ENCODE data around the gene CD302. TPM values are rescaled to one million over a fixed set of nuclear protein-coding genes. Genes with fewer than 3 reads are reported as not detected.
"Not testable (repeated sequence)": the region's sequence is repeated elsewhere in the genome, so short reads cannot be mapped to it uniquely, and the experiment has no call there.

Gene CD302
- total RNA-seq, 3 donors from 2014 or later = 0.43 to 0.63 (median 0.58) TPM

DNA sequence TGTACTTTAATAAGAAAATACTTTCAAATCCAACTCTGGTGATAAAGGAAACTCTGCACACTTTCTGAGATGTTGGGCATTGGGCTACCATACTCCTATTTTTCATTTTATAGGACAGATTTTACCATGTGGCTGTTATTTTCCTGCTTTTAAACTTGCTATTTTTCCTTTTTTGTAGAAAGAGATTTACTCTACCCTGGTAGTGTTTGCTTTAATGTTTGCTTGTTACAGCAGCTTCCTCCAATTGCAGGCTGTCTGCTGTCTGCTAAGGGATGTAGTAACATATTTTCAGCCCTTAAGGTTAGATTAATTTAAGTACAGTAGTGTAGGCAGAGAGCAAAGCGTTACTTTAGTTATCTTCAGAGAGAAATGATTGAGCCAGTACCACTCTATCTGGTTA lies 47.1 kb downstream of the CD302 start:
- ATAC-seq (no peak), DNase-seq (no peak)
- H3K4me1 Mint-ChIP-seq (ENCODE audit: low read depth) = peaks cover 18% of the 10 kb centered on the region
- H3K4me3 Mint-ChIP-seq = no peak overlapping the region
- H3K9me3 Mint-ChIP-seq = no peaks in the 10 kb centered on the region
- peaks cover 37% of the 10 kb centered on the region for H3K36me3 Mint-ChIP-seq (ENCODE audit: insufficient read depth)
- H3K27me3 Mint-ChIP-seq (ENCODE audit: low read depth) = no peaks in the 10 kb centered on the region

DNA sequence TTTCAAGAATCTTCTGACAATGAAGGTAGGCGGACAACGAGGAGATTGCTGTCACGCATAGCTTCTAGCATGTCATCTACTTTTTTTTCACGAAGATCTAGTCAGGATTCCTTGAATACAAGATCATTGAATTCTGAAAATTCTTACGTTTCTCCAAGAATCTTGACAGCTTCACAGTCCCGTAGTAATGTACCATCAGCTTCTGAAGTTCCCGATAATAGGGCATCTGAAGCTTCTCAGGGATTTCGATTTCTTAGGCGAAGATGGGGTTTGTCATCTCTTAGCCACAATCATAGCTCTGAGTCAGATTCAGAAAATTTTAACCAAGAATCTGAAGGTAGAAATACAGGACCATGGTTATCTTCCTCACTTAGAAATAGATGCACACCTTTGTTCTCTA lies 49.9 kb downstream of the CD302 start:
- Mint-ChIP-seq H3K36me3 (ENCODE audit: insufficient read depth) (peaks cover 53% of the 10 kb centered on the region), H3K4me3 (no peak overlapping the region), H3K27me3 (ENCODE audit: low read depth) (no peaks in the 10 kb centered on the region), H3K4me1 (ENCODE audit: low read depth) (peaks cover 18% of the 10 kb centered on the region), H3K9me3 (no peaks in the 10 kb centered on the region)
- ATAC-seq = no peak
- DNase-seq = no peak

DNA sequence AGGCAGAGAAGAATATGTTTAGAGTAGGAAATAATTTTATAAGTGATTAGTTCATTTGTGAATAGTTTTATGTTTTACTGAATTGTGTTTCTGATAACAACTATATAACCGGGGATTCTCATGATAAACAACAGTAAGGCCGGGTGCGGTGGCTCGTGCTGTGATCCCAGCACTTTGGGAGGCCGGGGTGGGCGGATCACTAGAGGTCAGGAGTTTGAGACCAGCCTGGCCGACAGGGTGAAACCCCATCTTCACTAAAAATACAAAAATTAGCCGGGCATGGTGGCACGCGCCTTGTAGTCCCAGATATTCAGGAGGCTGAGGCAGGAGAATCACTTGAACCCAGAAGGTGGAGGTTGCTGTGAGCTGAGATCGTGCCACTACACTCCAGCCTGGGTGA lies 52.8 kb downstream of the CD302 start:
- not testable (repeated sequence) for H3K4me3 Mint-ChIP-seq; H3K9me3 Mint-ChIP-seq; H3K4me1 Mint-ChIP-seq (ENCODE audit: low read depth); H3K27me3 Mint-ChIP-seq (ENCODE audit: low read depth); ATAC-seq; DNase-seq
- peaks cover 44% of the 10 kb centered on the region for H3K36me3 Mint-ChIP-seq (ENCODE audit: insufficient read depth)

- ATAC-seq = no peak
- H3K36me3 Mint-ChIP-seq (ENCODE audit: insufficient read depth) = peaks cover 48% of the 10 kb centered on the region
- DNase-seq = no peak
- H3K4me3 Mint-ChIP-seq = no peak overlapping the region
- H3K4me1 Mint-ChIP-seq (ENCODE audit: low read depth) = peaks cover 8% of the 10 kb centered on the region
- no peaks in the 10 kb centered on the region for H3K27me3 Mint-ChIP-seq (ENCODE audit: low read depth)
- no peaks in the 10 kb centered on the region for H3K9me3 Mint-ChIP-seq
Observed at GRCh38 chr2:159744363-159744762, 53.6 kb downstream of the CD302 start.

DNA sequence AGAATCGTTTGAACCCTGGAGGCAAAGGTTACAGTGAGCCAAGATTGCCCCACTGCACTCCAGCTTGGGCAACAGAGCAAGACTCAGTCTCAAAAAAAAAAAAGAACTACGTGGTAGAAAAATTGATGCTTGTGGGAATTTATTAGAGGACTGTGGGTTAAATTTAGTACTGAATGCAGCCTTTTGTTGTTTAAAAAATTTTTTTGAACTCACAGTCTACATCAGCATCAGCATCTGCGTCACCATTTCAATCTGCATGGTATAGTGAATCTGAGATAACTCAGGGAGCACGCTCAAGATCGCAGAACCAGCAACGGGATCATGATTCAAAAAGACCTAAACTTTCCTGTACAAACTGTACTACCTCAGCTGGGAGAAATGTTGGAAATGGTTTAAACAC lies 55.2 kb downstream of the CD302 start:
- no peak for ATAC-seq
- Mint-ChIP-seq H3K9me3 (no peaks in the 10 kb centered on the region), H3K4me3 (no peak overlapping the region), H3K4me1 (ENCODE audit: low read depth) (peaks cover 11% of the 10 kb centered on the region), H3K36me3 (ENCODE audit: insufficient read depth) (peaks cover 41% of the 10 kb centered on the region), H3K27me3 (ENCODE audit: low read depth) (no peaks in the 10 kb centered on the region)
- no peak for DNase-seq

DNA sequence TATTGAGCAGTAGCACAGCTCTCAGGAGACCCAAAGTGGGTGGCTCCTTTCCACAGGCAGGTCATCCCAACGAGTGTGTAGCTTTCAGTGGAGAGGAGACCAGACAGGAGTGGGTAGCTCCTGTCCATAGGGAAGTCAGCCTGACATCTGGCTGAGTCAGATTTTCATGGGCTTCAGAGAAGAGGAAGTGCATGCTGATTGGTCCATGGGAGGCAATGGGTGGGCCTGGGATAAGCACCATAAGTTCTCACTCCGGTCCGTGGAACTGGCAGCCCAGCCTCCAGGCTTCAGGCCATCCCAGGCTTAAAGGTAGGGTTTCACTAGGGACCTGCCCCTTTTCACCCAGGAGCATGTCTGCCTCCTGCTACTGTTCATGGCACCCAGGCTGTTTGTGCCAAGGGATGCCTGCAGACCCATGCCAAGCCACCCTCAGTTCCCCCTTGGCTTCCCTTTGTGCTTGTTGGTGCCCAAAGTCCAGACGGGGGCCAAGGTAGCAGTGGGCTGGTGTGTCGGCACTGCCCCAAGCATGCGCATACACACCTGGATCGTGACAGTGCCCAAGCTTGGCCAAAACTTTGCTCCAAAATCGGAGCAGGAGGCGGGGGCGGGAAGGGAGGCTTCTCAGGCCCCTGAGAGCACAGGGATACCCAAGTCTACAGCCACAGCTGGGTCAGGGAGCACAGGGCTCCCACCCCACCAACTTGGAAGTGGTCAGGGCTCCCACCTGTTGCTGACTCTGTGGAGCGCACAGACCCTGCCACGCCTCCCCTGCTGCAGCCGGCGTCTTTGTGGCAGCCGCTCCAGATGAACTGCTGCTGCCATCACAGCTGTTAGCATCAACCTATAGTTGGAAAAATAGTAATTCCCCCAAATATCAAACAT lies 59.3 kb downstream of the CD302 start:
- no peak for ATAC-seq
- H3K4me3 Mint-ChIP-seq = no peak overlapping the region

GRCh38 chr2:159737917-159738296 lies 60.1 kb downstream of the CD302 start:
- H3K4me3 Mint-ChIP-seq = no peak overlapping the region
- H3K4me1 Mint-ChIP-seq (ENCODE audit: low read depth) = peaks cover 37% of the 10 kb centered on the region
- H3K9me3 Mint-ChIP-seq = no peaks in the 10 kb centered on the region
- ATAC-seq (no peak), DNase-seq (no peak)
- H3K36me3 Mint-ChIP-seq (ENCODE audit: insufficient read depth) = peaks cover 37% of the 10 kb centered on the region
- H3K27me3 Mint-ChIP-seq (ENCODE audit: low read depth) = no peaks in the 10 kb centered on the region

More for the DNA sequence above, 59.3 kb downstream of the CD302 start:
- Mint-ChIP-seq H3K27me3 (ENCODE audit: low read depth) (no peaks in the 10 kb centered on the region), H3K36me3 (ENCODE audit: insufficient read depth) (peaks cover 41% of the 10 kb centered on the region), H3K4me1 (ENCODE audit: low read depth) (peaks cover 34% of the 10 kb centered on the region), H3K9me3 (no peaks in the 10 kb centered on the region)
- no peak for DNase-seq

DNA sequence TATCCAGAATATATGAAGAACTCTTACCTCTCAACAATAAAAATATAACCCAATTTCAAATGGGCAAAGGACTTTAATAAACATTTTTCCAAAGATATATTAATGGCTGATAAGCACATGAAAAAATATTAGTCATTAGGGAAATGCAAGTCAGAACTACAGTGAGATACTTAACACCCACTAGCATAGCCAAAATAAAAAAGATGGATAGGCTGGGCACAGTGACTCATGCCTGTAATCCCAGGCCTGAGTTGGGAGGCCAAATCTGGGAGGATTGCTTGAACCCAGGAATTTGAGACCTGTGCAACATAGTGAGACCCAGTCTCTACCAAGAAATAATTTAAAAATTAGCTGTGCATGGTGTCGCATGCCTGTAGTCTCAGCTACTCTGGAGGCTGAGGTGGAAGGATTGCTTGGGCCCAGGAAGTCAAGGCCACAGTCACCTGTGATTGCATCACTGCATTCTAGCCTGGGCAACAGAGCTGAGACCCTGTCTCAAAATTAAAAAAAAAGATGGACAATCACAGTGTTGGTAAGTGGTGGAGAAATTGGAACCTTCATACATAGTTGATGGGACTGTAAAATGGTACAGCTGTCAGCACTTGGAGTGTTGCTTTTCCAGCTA lies 60.6 kb downstream of the CD302 start:
- Mint-ChIP-seq H3K4me1 (ENCODE audit: low read depth) (peaks cover 40% of the 10 kb centered on the region), H3K4me3 (no peak overlapping the region)
- no peak for ATAC-seq

GRCh38 chr2:159736048-159736447 lies 62.0 kb downstream of the CD302 start:
- H3K4me1 Mint-ChIP-seq (ENCODE audit: low read depth) = peaks cover 40% of the 10 kb centered on the region
- H3K9me3 Mint-ChIP-seq = no peaks in the 10 kb centered on the region
- DNase-seq (no peak), ATAC-seq (peak in 1 of 2 donors; percentile 23)
- no peaks in the 10 kb centered on the region for H3K27me3 Mint-ChIP-seq (ENCODE audit: low read depth)
- peaks cover 34% of the 10 kb centered on the region for H3K36me3 Mint-ChIP-seq (ENCODE audit: insufficient read depth)
- no peak overlapping the region for H3K4me3 Mint-ChIP-seq

More for the DNA sequence above, 60.6 kb downstream of the CD302 start:
- no peaks in the 10 kb centered on the region for H3K9me3 Mint-ChIP-seq
- H3K36me3 Mint-ChIP-seq (ENCODE audit: insufficient read depth) = peaks cover 36% of the 10 kb centered on the region
- no peaks in the 10 kb centered on the region for H3K27me3 Mint-ChIP-seq (ENCODE audit: low read depth)
- DNase-seq = no peak

DNA sequence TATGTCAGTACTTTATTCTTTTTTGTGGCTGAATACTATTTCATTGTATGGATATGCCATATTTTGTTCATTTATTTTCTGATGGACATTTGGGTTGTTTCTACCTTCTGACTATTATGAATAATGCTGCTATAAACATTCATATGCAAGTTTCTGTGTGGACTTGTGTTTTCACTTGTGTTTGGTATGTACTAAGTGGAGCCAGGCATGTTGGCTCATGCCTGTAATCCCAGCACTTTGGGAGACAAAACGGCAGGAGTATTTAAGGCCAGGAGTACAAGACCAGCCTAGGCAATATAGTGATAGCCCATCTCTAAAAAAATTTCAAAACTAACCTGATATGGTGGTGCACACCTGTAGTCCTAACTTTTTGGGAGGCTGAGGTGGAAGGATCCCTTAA lies 62.4 kb downstream of the CD302 start:
- Mint-ChIP-seq H3K9me3 (no peaks in the 10 kb centered on the region), H3K4me1 (ENCODE audit: low read depth) (peaks cover 40% of the 10 kb centered on the region), H3K4me3 (no peak overlapping the region), H3K36me3 (ENCODE audit: insufficient read depth) (peaks cover 37% of the 10 kb centered on the region), H3K27me3 (ENCODE audit: low read depth) (no peaks in the 10 kb centered on the region)
- DNase-seq (no peak), ATAC-seq (no peak)

DNA sequence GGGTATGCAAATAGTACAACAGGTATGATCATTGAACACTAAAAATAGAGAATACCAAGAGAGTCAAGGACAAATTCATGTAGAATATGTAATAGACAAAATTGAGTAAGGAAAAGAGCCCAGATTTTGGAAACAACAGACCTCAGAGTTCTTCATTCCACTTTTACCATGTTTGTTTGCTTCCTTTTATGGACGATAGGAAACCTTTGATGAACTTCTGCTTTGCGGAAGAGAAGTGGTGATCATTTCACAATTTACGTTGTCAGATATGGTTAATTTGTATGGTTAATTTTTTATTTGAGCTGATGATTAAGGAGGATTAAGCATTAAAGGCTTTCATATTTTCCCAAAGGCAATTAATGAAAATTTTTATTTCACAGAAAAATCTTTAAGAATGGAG lies 69.4 kb downstream of the CD302 start:
- ATAC-seq = no peak
- H3K4me1 Mint-ChIP-seq (ENCODE audit: low read depth) = peaks cover 44% of the 10 kb centered on the region
- no peak for DNase-seq
- H3K9me3 Mint-ChIP-seq = no peaks in the 10 kb centered on the region
- H3K27me3 Mint-ChIP-seq (ENCODE audit: low read depth) = no peaks in the 10 kb centered on the region
- peaks cover 35% of the 10 kb centered on the region for H3K36me3 Mint-ChIP-seq (ENCODE audit: insufficient read depth)
- no peak overlapping the region for H3K4me3 Mint-ChIP-seq

DNA sequence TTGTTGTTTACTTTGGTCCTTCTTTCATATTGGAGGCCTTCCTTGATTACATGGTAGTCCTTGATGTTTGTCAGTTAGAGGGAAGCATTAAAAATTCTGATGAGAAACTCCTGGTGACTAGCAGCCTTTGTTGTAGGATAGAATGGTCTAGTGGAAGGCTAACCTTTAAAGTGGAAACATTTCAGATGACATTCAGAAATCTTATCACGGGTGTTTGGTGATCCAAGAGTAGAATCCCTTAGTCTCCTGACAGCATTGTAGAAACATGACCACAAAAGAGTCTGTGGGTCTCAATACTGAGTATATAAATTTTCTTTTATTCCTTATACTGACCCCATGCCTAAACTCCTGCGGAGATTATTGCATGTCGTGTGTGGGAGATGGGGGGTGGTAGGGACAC lies 72.3 kb downstream of the CD302 start:
- peaks cover 32% of the 10 kb centered on the region for H3K36me3 Mint-ChIP-seq (ENCODE audit: insufficient read depth)
- ATAC-seq = no peak

GRCh38 chr2:159724795-159725572 lies 73.0 kb downstream of the CD302 start:
- Mint-ChIP-seq H3K36me3 (ENCODE audit: insufficient read depth) (peaks cover 34% of the 10 kb centered on the region), H3K4me1 (ENCODE audit: low read depth) (peaks cover 74% of the 10 kb centered on the region)
- H3K27me3 Mint-ChIP-seq (ENCODE audit: low read depth); DNase-seq; H3K9me3 Mint-ChIP-seq; ATAC-seq; H3K4me3 Mint-ChIP-seq: not testable (repeated sequence)

More for the DNA sequence above, 72.3 kb downstream of the CD302 start:
- no peak overlapping the region for H3K4me3 Mint-ChIP-seq
- H3K4me1 Mint-ChIP-seq (ENCODE audit: low read depth) = peaks cover 67% of the 10 kb centered on the region
- H3K27me3 Mint-ChIP-seq (ENCODE audit: low read depth) = no peaks in the 10 kb centered on the region
- DNase-seq = no peak
- no peaks in the 10 kb centered on the region for H3K9me3 Mint-ChIP-seq

- ATAC-seq = no peak
- Mint-ChIP-seq H3K4me3 (no peak overlapping the region), H3K36me3 (ENCODE audit: insufficient read depth) (peaks cover 38% of the 10 kb centered on the region), H3K27me3 (ENCODE audit: low read depth) (no peaks in the 10 kb centered on the region), H3K9me3 (no peaks in the 10 kb centered on the region), H3K4me1 (ENCODE audit: low read depth) (peaks cover 84% of the 10 kb centered on the region)
- DNase-seq = no peak
Observed at GRCh38 chr2:159722580-159722979, 75.4 kb downstream of the CD302 start.
